Measurements from ENCODE around the gene IFTAP. TPM values are rescaled to one million over a fixed set of nuclear protein-coding genes. Genes with fewer than 3 reads are reported as not detected.

The IFTAP gene
- total and polyA plus RNA-seq, 10 of the 15 experiments (the other 5 are each of a cell fraction or from before 2014, with no cell fraction given), result 0.32 to 1.0 (median 0.63) TPM; not detected in 2

DNA sequence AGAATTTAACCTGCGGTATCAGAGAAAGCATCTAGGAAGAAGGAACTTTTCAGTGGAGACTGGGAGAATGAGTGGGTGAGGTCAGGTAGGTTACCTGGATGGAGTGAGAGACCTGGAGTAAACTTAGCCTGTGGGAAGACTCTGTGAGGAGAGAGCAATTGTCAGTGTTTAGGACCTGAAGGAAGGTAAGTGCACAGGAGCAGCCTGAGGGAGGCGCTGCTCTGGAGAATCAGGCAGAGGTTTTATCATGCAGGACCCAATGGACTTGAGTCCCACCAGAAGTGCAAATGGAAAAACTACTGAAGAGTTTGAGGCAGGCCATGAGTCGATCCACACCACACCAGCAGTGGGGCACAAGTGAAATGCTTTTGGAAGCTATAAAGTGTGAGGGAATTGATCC, 10.6 kb upstream of the IFTAP start:
- ATAC-seq (no peak), DNase-seq (ENCODE audit: low read depth, low spot score) (no peak), FAIRE-seq (no peak)
- ChIA-PET SMC1A (ENCODE audit: uncharacterized antibody, unreplicated experiment) (no interaction called here), CTCF (no interaction called here), POLR2A (no interaction called here), RAD21 (ENCODE audit: unreplicated experiment) (no interaction called here)
- H3K79me2 ChIP-seq (ENCODE audit: control insufficient read depth, insufficient read depth, low read length), result no peaks in the 10 kb centered on the region
- H3K9ac ChIP-seq (ENCODE audit: control insufficient read depth, insufficient read depth, low read length), result no peak overlapping the region
- H3K4me3 ChIP-seq, result no peak overlapping the region
- WGBS (ENCODE audit: insufficient coverage, insufficient replicate concordance, low lambda C conversion rate, missing lambda C conversion rate), result 11% methylated on average over 3 of the region's 3 CpGs
- no peak overlapping the region for H2AFZ ChIP-seq (ENCODE audit: control insufficient read depth, low read depth, low read length)
- H3K4me1 ChIP-seq (ENCODE audit: control insufficient read depth, insufficient read depth, low read length), result no peaks in the 10 kb centered on the region
- BruUV-seq (replicated peaks), result no TSS peak
- no peak overlapping the region for H3K4me2 ChIP-seq (ENCODE audit: control insufficient read depth, insufficient read depth)
- TF ChIP-seq, protein P1, sequence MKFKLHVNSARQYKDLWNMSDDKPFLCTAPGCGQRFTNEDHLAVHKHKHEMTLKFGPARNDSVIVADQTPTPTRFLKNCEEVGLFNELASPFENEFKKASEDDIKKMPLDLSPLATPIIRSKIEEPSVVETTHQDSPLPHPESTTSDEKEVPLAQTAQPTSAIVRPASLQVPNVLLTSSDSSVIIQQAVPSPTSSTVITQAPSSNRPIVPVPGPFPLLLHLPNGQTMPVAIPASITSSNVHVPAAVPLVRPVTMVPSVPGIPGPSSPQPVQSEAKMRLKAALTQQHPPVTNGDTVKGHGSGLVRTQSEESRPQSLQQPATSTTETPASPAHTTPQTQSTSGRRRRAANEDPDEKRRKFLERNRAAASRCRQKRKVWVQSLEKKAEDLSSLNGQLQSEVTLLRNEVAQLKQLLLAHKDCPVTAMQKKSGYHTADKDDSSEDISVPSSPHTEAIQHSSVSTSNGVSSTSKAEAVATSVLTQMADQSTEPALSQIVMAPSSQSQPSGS (IDR thresholded peaks at IDR 0.05; ENCODE audit: low read length), result no peak
- TF ChIP-seq IRF4 (IDR thresholded peaks at IDR 0.05; ENCODE audit: low read depth, low read length) (no peak), BACH1 (IDR thresholded peaks at IDR 0.05; ENCODE audit: borderline replicate concordance) (no peak), TCF7 (IDR thresholded peaks at IDR 0.05; ENCODE audit: borderline replicate concordance) (no peak), EZH2 (IDR thresholded peaks at IDR 0.05; ENCODE audit: borderline replicate concordance, control insufficient read depth, low read depth, low read length) (no peak), ELK1 (IDR thresholded peaks at IDR 0.05; ENCODE audit: low read depth, low read length) (no peak), IRF5 (IDR thresholded peaks at IDR 0.05; ENCODE audit: borderline replicate concordance) (no peak), RELA (IDR thresholded peaks at IDR 0.05; ENCODE audit: borderline replicate concordance, partially characterized antibody) (no peak), NRF1 (conservative IDR thresholded peaks at IDR 0.05; ENCODE audit: low read depth, low read length) (no peak), FOXM1 (IDR thresholded peaks at IDR 0.05; ENCODE audit: low read depth, low read length) (no peak), NBN (IDR thresholded peaks at IDR 0.05) (no peak), BMI1 (IDR thresholded peaks at IDR 0.05; ENCODE audit: borderline replicate concordance) (no peak), RUNX3 (IDR thresholded peaks at IDR 0.05; ENCODE audit: low read length) (no peak), E2F8 (IDR thresholded peaks at IDR 0.05; ENCODE audit: low read depth, partially characterized antibody) (no peak), GATAD2B (conservative IDR thresholded peaks at IDR 0.05; ENCODE audit: low read depth) (no peak), POLR2A (IDR thresholded peaks at IDR 0.05; ENCODE audit: low read depth, low read length) (no peak)
- TF ChIP-seq, protein P2, sequence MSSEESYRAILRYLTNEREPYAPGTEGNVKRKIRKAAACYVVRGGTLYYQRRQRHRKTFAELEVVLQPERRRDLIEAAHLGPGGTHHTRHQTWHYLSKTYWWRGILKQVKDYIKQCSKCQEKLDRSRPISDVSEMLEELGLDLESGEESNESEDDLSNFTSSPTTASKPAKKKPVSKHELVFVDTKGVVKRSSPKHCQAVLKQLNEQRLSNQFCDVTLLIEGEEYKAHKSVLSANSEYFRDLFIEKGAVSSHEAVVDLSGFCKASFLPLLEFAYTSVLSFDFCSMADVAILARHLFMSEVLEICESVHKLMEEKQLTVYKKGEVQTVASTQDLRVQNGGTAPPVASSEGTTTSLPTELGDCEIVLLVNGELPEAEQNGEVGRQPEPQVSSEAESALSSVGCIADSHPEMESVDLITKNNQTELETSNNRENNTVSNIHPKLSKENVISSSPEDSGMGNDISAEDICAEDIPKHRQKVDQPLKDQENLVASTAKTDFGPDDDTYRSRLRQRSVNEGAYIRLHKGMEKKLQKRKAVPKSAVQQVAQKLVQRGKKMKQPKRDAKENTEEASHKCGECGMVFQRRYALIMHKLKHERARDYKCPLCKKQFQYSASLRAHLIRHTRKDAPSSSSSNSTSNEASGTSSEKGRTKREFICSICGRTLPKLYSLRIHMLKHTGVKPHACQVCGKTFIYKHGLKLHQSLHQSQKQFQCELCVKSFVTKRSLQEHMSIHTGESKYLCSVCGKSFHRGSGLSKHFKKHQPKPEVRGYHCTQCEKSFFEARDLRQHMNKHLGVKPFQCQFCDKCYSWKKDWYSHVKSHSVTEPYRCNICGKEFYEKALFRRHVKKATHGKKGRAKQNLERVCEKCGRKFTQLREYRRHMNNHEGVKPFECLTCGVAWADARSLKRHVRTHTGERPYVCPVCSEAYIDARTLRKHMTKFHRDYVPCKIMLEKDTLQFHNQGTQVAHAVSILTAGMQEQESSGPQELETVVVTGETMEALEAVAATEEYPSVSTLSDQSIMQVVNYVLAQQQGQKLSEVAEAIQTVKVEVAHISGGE (CRISPR knock-in tag; IDR thresholded peaks at IDR 0.05), result no peak
- no peaks in the 10 kb centered on the region for H3K27me3 ChIP-seq (replicated peaks in 1 of 2; ENCODE audit: control insufficient read depth in 2 of 2, insufficient read depth in 2 of 2, low read length in 1 of 2)
- H3K27ac ChIP-seq (ENCODE audit: control insufficient read depth, insufficient read depth), result no peak overlapping the region
- H3K36me3 ChIP-seq (ENCODE audit: control insufficient read depth in 2 of 2, insufficient read depth in 2 of 2, low read length in 1 of 2), result no peaks in the 10 kb centered on the region
- in situ Hi-C loops (cut with MboI) (no loop called here), intact Hi-C loops (cut with micrococcal nuclease; ENCODE audit: unreplicated experiment) (no loop called here)
- no peaks in the 10 kb centered on the region for H4K20me1 ChIP-seq (ENCODE audit: control insufficient read depth, insufficient read depth)
- H3K9me3 ChIP-seq (replicated peaks; ENCODE audit: control insufficient read depth, insufficient read depth, low read length), result peaks cover 2% of the 10 kb centered on the region; the same call in 1 of the 3 replicates
